ENCODE measurements around the gene TSPAN6.

DNA sequence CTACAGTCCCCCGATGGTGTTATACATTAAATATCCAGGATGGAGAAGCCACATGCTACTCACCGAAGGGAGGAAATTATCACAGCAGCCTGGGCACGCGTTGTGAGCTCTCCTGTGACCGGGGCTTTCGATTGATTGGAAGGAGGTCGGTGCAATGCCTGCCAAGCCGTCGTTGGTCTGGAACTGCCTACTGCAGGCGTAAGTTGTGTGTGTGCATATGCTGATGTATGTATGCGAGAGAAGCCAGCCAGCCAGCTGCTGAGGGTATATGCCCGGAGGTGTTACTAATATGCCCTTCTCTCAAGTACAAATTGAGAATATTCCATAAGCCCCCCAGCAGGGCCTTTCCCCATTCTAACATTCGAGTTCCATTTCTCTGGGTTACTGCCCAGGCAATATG is 25.6 kb upstream of the TSPAN6 start:
- TF ChIP-seq EZH2 (IDR thresholded peaks at IDR 0.05; ENCODE audit: borderline replicate concordance, low read depth, low read length, poor library complexity, severe bottlenecking) = no peak
- TF ChIP-seq, protein P1, sequence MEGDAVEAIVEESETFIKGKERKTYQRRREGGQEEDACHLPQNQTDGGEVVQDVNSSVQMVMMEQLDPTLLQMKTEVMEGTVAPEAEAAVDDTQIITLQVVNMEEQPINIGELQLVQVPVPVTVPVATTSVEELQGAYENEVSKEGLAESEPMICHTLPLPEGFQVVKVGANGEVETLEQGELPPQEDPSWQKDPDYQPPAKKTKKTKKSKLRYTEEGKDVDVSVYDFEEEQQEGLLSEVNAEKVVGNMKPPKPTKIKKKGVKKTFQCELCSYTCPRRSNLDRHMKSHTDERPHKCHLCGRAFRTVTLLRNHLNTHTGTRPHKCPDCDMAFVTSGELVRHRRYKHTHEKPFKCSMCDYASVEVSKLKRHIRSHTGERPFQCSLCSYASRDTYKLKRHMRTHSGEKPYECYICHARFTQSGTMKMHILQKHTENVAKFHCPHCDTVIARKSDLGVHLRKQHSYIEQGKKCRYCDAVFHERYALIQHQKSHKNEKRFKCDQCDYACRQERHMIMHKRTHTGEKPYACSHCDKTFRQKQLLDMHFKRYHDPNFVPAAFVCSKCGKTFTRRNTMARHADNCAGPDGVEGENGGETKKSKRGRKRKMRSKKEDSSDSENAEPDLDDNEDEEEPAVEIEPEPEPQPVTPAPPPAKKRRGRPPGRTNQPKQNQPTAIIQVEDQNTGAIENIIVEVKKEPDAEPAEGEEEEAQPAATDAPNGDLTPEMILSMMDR (conservative IDR thresholded peaks at IDR 0.05; ENCODE audit: low read depth, low read length) = no peak

All from A673 (cell line).